Measurements from ENCODE around the gene MIOS.

DNA sequence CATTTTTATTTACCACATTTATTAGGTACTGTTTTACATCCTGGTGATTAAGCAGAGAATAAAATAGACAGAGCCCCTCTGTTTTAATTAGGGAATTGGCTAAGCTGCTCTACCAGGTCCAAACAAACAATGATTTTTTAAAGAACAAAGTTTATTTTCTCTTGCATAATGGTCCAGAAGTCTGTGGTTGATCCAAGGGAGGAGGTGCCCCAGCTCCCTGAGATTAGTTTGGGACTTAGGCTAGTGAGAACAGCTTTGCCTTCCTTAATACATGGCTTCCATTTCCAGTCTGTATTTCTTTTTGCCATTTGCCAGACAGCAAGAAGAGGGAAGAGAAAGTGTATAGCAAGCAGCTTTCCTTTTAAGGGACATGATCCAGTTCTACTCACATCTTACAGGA lies 2.9 kb upstream of the MIOS start:
- TF ChIP-seq BHLHE40 (IDR thresholded peaks at IDR 0.05; ENCODE audit: borderline replicate concordance) (no peak), NFRKB (IDR thresholded peaks at IDR 0.05) (no peak), SUZ12 (IDR thresholded peaks at IDR 0.05) (no peak), HDGF (IDR thresholded peaks at IDR 0.05; ENCODE audit: borderline replicate concordance) (no peak), ELF4 (IDR thresholded peaks at IDR 0.05) (no peak), SP1 (IDR thresholded peaks at IDR 0.05) (no peak), FOXM1 (IDR thresholded peaks at IDR 0.05; ENCODE audit: borderline replicate concordance) (no peak), ZNF384 (IDR thresholded peaks at IDR 0.05) (no peak), L3MBTL2 (conservative IDR thresholded peaks at IDR 0.05) (no peak), FOXK2 (IDR thresholded peaks at IDR 0.05) (no peak), LEF1 (IDR thresholded peaks at IDR 0.05; ENCODE audit: borderline replicate concordance) (no peak), ARNT (IDR thresholded peaks at IDR 0.05) (no peak), FOXA1 (IDR thresholded peaks at IDR 0.05) (no peak)
- TF ChIP-seq, protein P1, sequence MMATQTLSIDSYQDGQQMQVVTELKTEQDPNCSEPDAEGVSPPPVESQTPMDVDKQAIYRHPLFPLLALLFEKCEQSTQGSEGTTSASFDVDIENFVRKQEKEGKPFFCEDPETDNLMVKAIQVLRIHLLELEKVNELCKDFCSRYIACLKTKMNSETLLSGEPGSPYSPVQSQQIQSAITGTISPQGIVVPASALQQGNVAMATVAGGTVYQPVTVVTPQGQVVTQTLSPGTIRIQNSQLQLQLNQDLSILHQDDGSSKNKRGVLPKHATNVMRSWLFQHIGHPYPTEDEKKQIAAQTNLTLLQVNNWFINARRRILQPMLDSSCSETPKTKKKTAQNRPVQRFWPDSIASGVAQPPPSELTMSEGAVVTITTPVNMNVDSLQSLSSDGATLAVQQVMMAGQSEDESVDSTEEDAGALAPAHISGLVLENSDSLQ (IDR thresholded peaks at IDR 0.05), result no peak

Measured in HEK293T (cell line).